Endothelial cell (in vitro differentiated cells): ENCODE data around the gene BCAN. TPM values are rescaled to one million over a fixed set of nuclear protein-coding genes. Genes with fewer than 3 reads are reported as not detected.
A peak's percentile ranks its signal among the peaks of the same experiment; 100 is the strongest.

Source experiments
- DNase-seq: peaks from one replicate; pipeline ENCODE4 v3.0.0; 2021; ENCODE audit warnings: low spot score
- H3K27ac Mint-ChIP-seq: one replicate; pipeline ENCODE4 v1.8.0; 2021; ENCODE audit warnings: mixed read lengths, inconsistent platforms; ENCODE audit not compliant: unreplicated experiment
- H3K27me3 Mint-ChIP-seq: one replicate; pipeline ENCODE4 v1.8.0; 2021; ENCODE audit warnings: mild to moderate bottlenecking, moderate library complexity, mixed read lengths, inconsistent platforms; ENCODE audit not compliant: unreplicated experiment
- H3K36me3 Mint-ChIP-seq: one replicate; pipeline ENCODE4 v1.8.0; 2021; ENCODE audit warnings: mild to moderate bottlenecking, low read depth, mixed read lengths, inconsistent platforms; ENCODE audit not compliant: unreplicated experiment
- H3K4me1 Mint-ChIP-seq: one replicate; pipeline ENCODE4 v1.8.0; 2021; ENCODE audit warnings: mild to moderate bottlenecking, mixed read lengths, inconsistent platforms; ENCODE audit not compliant: unreplicated experiment
- H3K4me3 Mint-ChIP-seq: one replicate; pipeline ENCODE4 v1.8.0; 2021; ENCODE audit warnings: mild to moderate bottlenecking, mixed read lengths, inconsistent platforms; ENCODE audit not compliant: unreplicated experiment
- H3K9me3 Mint-ChIP-seq: one replicate; pipeline ENCODE4 v1.8.0; 2021; ENCODE audit warnings: mixed read lengths, inconsistent platforms; ENCODE audit not compliant: unreplicated experiment
- CTCF ChIP-seq: fragments of 200-600 bp; sonication (generic); IDR thresholded peaks from one replicate; pipeline ENCODE4 v1.5.0; 2021; ENCODE audit warnings: antibody characterized with exemption; ENCODE audit not compliant: unreplicated experiment
- total RNA-seq: library from RNA; stranded (reverse); fragmentation: NEBNext Ultra II Directional; extraction: Animal tissue kit (Norgen Biotek cat#: 25700); gene quantifications from one replicate; pipeline ENCODE4 v1.2.1, GENCODE V29; 2021; ENCODE audit not compliant: unreplicated experiment

BCAN gene
- total RNA-seq, 1 donor from 2014 or later = 0.46 TPM

DNA sequence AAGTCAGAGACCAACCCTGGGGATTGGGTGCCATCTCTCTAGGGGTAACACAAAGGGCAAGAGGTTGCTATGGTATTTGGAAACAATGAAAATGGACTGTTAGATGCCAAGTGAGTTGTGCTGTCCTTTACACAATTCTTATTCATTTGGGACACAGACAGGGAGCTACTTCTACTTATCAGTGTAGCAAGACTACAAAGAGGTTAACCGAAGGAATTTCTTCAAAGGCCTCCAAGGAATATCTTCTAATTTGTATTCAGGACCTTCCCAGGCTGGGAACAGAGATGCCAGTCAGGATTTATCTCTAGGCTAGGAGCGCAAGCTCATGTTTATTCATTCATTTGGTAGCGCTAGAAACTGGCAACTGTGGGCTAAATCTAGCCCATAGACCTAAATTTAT is 47.7 kb upstream of the BCAN start:
- peaks cover 26% of the 10 kb centered on the region for H3K4me1 Mint-ChIP-seq
- peaks cover 6% of the 10 kb centered on the region for H3K27me3 Mint-ChIP-seq
- peaks cover 29% of the 10 kb centered on the region for H3K36me3 Mint-ChIP-seq
- H3K4me3 Mint-ChIP-seq = no peak overlapping the region
- no peak for TF ChIP-seq CTCF
- no peak for DNase-seq
- no peaks in the 10 kb centered on the region for H3K9me3 Mint-ChIP-seq
- no peak overlapping the region for H3K27ac Mint-ChIP-seq

DNA sequence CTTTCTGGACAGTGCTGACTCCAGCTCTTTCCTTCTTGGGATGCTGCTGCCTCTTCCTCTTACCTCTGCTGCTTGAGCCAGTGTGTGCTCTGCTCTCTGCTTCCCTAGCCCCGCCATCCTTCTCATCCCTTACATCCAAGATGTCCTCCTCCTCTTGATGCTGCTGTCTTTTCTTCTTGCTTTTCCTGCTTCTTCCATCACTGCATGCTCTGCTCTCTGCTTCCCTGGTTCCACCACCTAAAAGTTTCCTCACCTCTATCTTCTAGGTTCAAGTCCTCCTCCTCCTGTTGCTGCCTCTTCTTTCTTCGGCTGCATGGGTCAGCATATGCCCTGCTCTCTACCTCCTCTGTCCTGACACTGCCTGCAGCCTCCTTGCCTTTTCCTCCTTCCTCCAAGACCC is 46.9 kb upstream of the BCAN start:
- Mint-ChIP-seq H3K36me3 (peaks cover 29% of the 10 kb centered on the region), H3K27ac (peak overlapping the region; percentile 69), H3K4me3 (peak overlapping the region; percentile 10), H3K9me3 (no peaks in the 10 kb centered on the region), H3K27me3 (peaks cover 6% of the 10 kb centered on the region), H3K4me1 (peaks cover 24% of the 10 kb centered on the region)
- no peak for DNase-seq
- TF ChIP-seq CTCF = no peak

DNA sequence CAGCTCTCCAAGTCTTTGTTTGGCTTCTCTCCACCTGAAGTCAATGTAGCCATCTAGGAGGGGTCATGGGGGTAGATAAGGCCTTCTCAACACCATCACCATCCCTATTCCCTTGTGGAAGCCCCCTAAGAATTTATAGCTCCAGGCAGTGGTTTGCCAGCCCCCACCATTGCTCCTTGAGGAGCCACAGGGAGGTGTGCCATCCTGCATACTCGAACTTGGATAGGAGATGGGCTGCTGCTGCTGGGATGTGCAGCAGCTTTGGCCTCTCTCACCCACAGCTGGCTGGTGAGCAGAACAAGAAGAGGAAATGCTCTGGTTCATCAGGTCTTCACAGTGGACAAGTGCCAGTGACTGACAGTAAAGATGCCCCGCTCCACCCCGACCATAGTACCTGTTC is 45.5 kb upstream of the BCAN start:
- Mint-ChIP-seq H3K36me3 (peaks cover 29% of the 10 kb centered on the region), H3K4me1 (peaks cover 26% of the 10 kb centered on the region), H3K9me3 (no peaks in the 10 kb centered on the region), H3K27me3 (peaks cover 4% of the 10 kb centered on the region), H3K27ac (no peak overlapping the region), H3K4me3 (peak overlapping the region; percentile 51)
- TF ChIP-seq CTCF = no peak
- DNase-seq = no peak

DNA sequence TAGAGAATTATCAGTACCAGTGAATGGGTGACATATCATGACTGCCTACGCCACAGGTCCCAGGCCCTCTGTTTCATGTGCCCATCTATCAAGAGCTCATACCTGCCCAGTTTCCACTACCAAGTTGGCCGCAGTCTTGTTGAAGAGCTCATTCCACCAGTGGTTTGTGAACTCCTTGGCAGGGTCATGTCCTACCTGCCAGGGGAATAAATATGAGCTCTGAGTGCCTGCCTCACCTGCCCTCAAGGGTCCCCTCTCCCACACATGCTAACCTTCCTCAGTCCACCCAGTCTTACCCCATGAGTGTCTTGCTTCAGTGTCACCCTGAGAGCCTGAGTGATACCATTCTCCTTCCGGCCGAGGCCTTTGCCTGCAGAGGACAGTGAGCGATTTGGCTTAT is 43.8 kb upstream of the BCAN start:
- no peak for DNase-seq
- Mint-ChIP-seq H3K27me3 (peaks cover 3% of the 10 kb centered on the region), H3K9me3 (no peaks in the 10 kb centered on the region), H3K27ac (no peak overlapping the region), H3K36me3 (peaks cover 29% of the 10 kb centered on the region), H3K4me1 (peaks cover 26% of the 10 kb centered on the region), H3K4me3 (no peak overlapping the region)
- no peak for TF ChIP-seq CTCF

GRCh38 chr1:156598731-156599432 is 43.0 kb upstream of the BCAN start:
- H3K9me3 Mint-ChIP-seq = no peaks in the 10 kb centered on the region
- no peak overlapping the region for H3K27ac Mint-ChIP-seq
- H3K4me3 Mint-ChIP-seq = peak overlapping the region; percentile 19
- H3K27me3 Mint-ChIP-seq = peaks cover 3% of the 10 kb centered on the region
- no peak for TF ChIP-seq CTCF
- H3K4me1 Mint-ChIP-seq = peaks cover 23% of the 10 kb centered on the region
- peaks cover 29% of the 10 kb centered on the region for H3K36me3 Mint-ChIP-seq
- DNase-seq = no peak
